HEK293T (cell line): ENCODE results near the gene ARFRP1.

Experiments used
- BHLHE40 ChIP-seq: fragments of 450-650 bp; IDR thresholded peaks from 2 replicates; pipeline ENCODE4 v1.6.1; 2016; ENCODE audit warnings: mild to moderate bottlenecking, moderate library complexity, borderline replicate concordance
- ELF4 ChIP-seq: fragments of 450-650 bp; IDR thresholded peaks from 2 replicates; pipeline ENCODE4 v1.6.1; 2017; ENCODE audit warnings: antibody characterized with exemption
- FOXM1 ChIP-seq: fragments of 450-650 bp; IDR thresholded peaks from 2 replicates; pipeline ENCODE4 v1.6.1; 2017; ENCODE audit warnings: mild to moderate bottlenecking, borderline replicate concordance
- L3MBTL2 ChIP-seq: fragments of 450-650 bp; conservative IDR thresholded peaks from 2 replicates; pipeline ENCODE4 v1.6.1; 2016; ENCODE audit warnings: mild to moderate bottlenecking
- NFRKB ChIP-seq: fragments of 450-650 bp; IDR thresholded peaks from 2 replicates; pipeline ENCODE4 v1.6.1; 2016; ENCODE audit warnings: mild to moderate bottlenecking, moderate library complexity
- ZNF384 ChIP-seq: fragments of 450-650 bp; IDR thresholded peaks from 2 replicates; pipeline ENCODE4 v1.6.1; 2016

DNA sequence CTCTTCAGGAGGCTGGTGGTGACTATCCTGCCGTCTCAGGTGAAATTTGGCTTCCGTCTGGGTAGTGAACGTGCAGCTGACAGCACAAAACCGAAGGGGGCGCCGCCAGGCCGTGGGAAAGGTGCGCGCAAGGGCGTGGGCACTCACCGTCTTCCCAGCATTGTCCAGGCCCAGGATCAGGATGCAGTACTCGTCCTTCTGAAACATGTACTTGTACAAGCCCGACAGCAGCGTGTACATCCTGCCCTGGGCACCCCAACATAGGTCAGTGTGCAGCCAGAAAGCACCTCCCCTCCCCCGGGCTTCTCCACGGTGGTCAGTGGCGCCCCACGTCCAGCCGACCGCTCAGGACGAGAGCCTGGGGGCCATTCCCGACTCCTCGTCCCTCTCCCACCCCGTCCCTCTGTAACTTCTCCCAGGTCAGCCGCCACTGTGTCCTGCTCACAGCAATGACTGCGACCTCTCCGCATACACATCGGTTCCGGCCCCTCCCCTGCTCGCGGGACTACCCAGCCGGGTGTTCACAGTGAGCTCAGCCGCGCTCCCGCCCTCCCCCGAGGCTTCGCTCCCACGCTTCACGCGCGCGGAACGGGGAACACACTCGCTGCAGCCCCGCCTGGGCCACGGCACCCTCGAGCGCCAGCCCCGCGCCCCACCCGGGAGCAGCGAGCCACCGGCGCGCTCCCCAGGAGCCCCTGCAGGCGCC lies 771 bp downstream of the ARFRP1 start:
- no peak for TF ChIP-seq ZNF384
- TF ChIP-seq BHLHE40: no peak
- TF ChIP-seq FOXM1: no peak
- TF ChIP-seq NFRKB: no peak
- no peak for TF ChIP-seq L3MBTL2
- TF ChIP-seq ELF4: no peak
